Ascending aorta (tissue), 2 donors: ENCODE data around the gene HNRNPA3. TPM values are rescaled to one million over a fixed set of nuclear protein-coding genes. Genes with fewer than 3 reads are reported as not detected.

Source experiments
- DNase-seq, 2 donors: peaks; one replicate each; pipeline ENCODE4 v3.0.0-alpha.2; 2019; ENCODE audit warnings: low spot score in 2 of 2
- H3K27ac ChIP-seq, 2 donors: fragments of 200-600 bp; sonication (generic); one replicate each; pipeline ENCODE4 v1.5.1; 2016 to 2017; ENCODE audit warnings: mild to moderate bottlenecking in 1 of 2
- H3K27me3 ChIP-seq: fragments of 200-600 bp; sonication (generic); one replicate; pipeline ENCODE4 v1.5.1; 2017
- H3K36me3 ChIP-seq, 2 donors: fragments of 200-600 bp; sonication (generic); one replicate each; pipeline ENCODE4 v1.5.1; 2016
- H3K4me1 ChIP-seq, 2 donors: fragments of 200-600 bp; sonication (generic); one replicate each; pipeline ENCODE4 v1.5.1; 2016 to 2017; ENCODE audit warnings: mild to moderate bottlenecking in 1 of 2
- H3K4me3 ChIP-seq, 2 donors: fragments of 200-600 bp; sonication (generic); one replicate each; pipeline ENCODE4 v1.5.1; 2016 to 2017; ENCODE audit warnings: mild to moderate bottlenecking in 1 of 2
- H3K9me3 ChIP-seq, 2 donors: fragments of 200-600 bp; sonication (generic); one replicate each; pipeline ENCODE4 v1.5.1; 2016
- CTCF ChIP-seq, 3 experiments: fragments of 200-600 bp in 2 of 3; fragments of 450-650 bp in 1 of 3; sonication (generic) in 2 of 3; IDR thresholded peaks; one replicate each; pipeline ENCODE4 v1.5.1; 2016 to 2019; ENCODE audit warnings: antibody characterized with exemption in 3 of 3, mild to moderate bottlenecking in 1 of 3, moderate library complexity in 1 of 3
- intact Hi-C: fragments of 100-400 bp; cut with DNase I; formaldehyde crosslinking; loops from one replicate; pipeline ENCODE4 v1.15.1; 2023
- total RNA-seq: library from RNA; depleted of rRNA; stranded (reverse); fragments of >200 nt; gene quantifications from one replicate; pipeline ENCODE4 v1.1.0, GENCODE V29; 2016

The HNRNPA3 gene
- total RNA-seq, 1 donor from 2014 or later, result 32.9 TPM

DNA sequence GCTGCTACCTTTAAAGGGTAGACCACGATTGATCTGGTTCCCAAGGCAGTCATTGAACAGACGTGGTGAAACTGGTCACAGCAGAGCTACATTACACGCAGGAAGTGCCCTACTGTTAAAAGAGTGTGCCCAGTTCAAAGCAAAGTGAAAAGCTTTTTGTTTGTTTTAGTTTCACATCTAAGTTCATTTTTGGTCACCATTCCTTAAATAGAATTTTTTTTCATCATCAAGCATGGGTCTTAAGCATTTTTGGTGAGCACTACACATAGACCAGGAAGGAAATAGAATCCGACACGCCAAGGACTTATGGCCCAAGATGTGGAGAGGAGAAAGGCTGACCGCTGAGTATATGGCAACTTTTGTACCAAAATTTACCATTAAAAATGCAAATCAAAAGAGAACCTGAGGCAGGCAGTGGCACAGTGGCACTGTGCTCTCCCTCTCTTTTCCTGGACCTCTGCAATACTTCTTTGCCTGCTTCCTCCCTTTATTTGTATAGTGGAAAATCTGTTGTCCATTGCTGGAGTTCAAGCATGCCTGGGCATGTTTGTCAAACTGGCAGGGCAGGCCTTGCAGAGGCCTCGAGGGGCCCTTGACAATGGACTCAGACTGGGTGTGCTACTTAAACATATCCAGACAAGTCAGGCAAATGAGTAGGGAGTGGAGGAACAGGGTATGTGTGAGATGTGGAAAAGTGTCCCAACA is 42.6 kb upstream of the HNRNPA3 start:
- H3K27ac ChIP-seq, result peak overlapping the region; percentile 31 to 40

GRCh38 chr2:177171418-177171865 is 41.2 kb upstream of the HNRNPA3 start:
- H3K36me3 ChIP-seq, result no peaks in the 10 kb centered on the region
- no peak overlapping the region for H3K4me3 ChIP-seq
- DNase-seq, result no peak
- H3K27me3 ChIP-seq, result no peaks in the 10 kb centered on the region
- intact Hi-C loops, result no loop called here
- H3K4me1 ChIP-seq, result peaks cover 0 to 16% of the 10 kb centered on the region in 2 donors
- no peaks in the 10 kb centered on the region for H3K9me3 ChIP-seq
- H3K27ac ChIP-seq, result peak overlapping the region; percentile 22 to 64
- TF ChIP-seq CTCF (IDR thresholded peaks at IDR 0.05), result no peak

More for the DNA sequence above, 42.6 kb upstream of the HNRNPA3 start:
- H3K4me1 ChIP-seq, result peaks cover 0 to 17% of the 10 kb centered on the region in 2 donors
- no peaks in the 10 kb centered on the region for H3K9me3 ChIP-seq
- intact Hi-C loops, result no loop called here
- no peaks in the 10 kb centered on the region for H3K36me3 ChIP-seq
- no peak overlapping the region for H3K4me3 ChIP-seq
- no peak for TF ChIP-seq CTCF (IDR thresholded peaks at IDR 0.05)
- DNase-seq, result no peak
- no peaks in the 10 kb centered on the region for H3K27me3 ChIP-seq

DNA sequence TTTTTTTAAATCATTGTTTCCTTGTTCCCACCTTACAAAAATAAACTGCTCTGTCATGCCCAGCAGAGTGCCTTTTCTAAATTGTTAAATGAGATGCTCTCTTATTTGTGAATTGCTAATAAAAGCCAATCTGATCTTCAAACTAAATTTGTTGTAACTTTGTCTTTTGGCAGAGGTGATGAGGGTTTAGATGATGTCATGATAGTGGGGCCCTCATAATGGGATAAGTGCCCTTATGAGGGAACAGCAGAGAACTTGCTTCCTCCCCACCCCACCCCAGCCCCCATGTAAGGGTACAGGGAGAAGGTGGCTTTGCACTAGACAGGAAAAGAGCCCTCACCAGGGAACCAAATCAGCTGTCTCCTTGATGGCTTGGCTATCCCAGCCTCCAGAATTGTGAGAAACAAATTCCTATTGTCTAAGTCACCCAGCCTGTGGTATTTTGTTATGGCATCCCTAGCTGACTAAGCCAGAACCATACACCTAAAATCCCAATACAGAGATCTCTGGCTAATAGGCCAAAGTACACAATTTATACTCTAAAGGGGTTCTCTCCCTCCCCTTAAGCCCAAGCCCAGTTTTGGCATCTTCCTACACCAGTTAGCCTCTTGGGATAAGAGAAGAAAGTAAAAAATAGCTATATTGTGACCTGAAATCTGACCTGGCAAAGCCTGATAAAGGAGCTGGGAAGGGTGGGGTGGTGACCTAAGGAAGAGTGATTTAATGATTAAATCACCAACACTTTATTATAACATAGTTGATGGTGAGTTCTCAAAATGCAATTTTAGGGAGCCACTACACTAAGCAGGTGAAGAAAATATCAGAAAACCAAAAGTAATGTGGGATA is 40.3 kb upstream of the HNRNPA3 start:
- H3K4me3 ChIP-seq, result no peak overlapping the region
- H3K9me3 ChIP-seq, result no peaks in the 10 kb centered on the region
- no peak for DNase-seq
- H3K27me3 ChIP-seq, result no peaks in the 10 kb centered on the region
- no peaks in the 10 kb centered on the region for H3K36me3 ChIP-seq
- intact Hi-C loops, result no loop called here
- H3K27ac ChIP-seq, result peak overlapping the region; percentile 22 to 64
- H3K4me1 ChIP-seq, result peaks cover 0 to 12% of the 10 kb centered on the region in 2 donors
- TF ChIP-seq CTCF (IDR thresholded peaks at IDR 0.05), result no peak

GRCh38 chr2:177174486-177174885 is 38.1 kb upstream of the HNRNPA3 start:
- Histone ChIP-seq H3K9me3 (no peaks in the 10 kb centered on the region), H3K4me3 (no peak overlapping the region), H3K27ac (no peak overlapping the region), H3K27me3 (no peaks in the 10 kb centered on the region), H3K4me1 (peaks cover 0 to 10% of the 10 kb centered on the region in 2 donors), H3K36me3 (no peaks in the 10 kb centered on the region)
- intact Hi-C loops, result no loop called here
- no peak for TF ChIP-seq CTCF (IDR thresholded peaks at IDR 0.05)
- DNase-seq, result no peak

DNA sequence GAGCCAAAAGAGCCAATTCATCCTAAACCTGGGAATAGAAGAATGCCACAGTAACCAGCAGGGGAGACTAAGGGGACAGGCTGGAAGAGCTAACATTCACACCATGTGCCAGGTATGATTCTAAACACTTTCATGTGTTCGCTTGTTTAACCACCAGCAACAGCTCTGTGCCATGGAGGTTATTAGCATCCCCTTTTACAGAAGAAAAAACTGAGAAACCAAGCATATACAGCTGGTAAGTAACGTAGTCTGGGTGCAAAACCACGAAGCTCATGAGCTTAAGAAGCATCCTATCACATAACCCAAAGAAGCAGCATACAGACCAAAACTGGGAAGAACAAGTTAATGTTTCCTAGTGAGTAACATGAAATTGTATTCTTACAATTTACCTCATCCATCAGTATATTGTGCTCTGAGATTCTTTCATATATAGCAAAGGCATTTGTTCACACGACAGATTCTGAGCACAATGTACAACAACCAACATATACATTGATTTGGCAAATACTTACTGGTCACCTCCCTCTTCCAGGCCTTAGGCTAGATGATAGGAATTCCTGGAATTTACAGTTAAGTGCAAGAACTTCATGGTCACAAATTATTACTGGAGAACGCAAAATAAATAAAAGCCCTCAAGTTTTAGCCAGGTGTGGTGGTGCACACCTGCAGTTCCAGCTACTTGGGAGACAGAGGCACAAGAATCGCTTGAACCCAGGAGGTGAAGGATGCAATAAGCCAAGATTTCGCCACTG is 36.5 kb upstream of the HNRNPA3 start:
- no peak overlapping the region for H3K4me3 ChIP-seq
- H3K36me3 ChIP-seq, result no peaks in the 10 kb centered on the region
- H3K9me3 ChIP-seq, result no peaks in the 10 kb centered on the region
- TF ChIP-seq CTCF (IDR thresholded peaks at IDR 0.05), result no peak
- peaks cover 0 to 8% of the 10 kb centered on the region in 2 donors for H3K4me1 ChIP-seq
- H3K27me3 ChIP-seq, result no peaks in the 10 kb centered on the region
- intact Hi-C loops, result no loop called here
- no peak for DNase-seq
- no peak overlapping the region for H3K27ac ChIP-seq
